Activated CD4-positive, alpha-beta memory T cell treated with anti-CD3 and anti-CD28 coated beads, Interleukin-2, amount 10 ng/mL, durations not matched to agents 7 days and 5 days (primary cell): ENCODE results near the gene SIGLEC12. TPM values are rescaled to one million over a fixed set of nuclear protein-coding genes. Genes with fewer than 3 reads are reported as not detected.

Experiments used
- CTCF ChIA-PET: fragments of 350-600 bp; sonication (Branson Sonifier 250); formaldehyde crosslinking; loops from one replicate; lab custom pipeline; 2021; ENCODE audit warnings: antibody characterized with exemption, inconsistent platforms; lab: Charles Lee
- POLR2A ChIA-PET: fragments of 350-600 bp; sonication (Branson Sonifier 250); formaldehyde crosslinking; loops from one replicate; lab custom pipeline; 2021; ENCODE audit warnings: antibody characterized with exemption; lab: Charles Lee
- DNase-seq: peaks from one replicate; pipeline ENCODE4 v3.0.0-alpha.2; 2020
- H3K27ac Mint-ChIP-seq: one replicate; pipeline ENCODE4 v1.8.0; 2021; ENCODE audit warnings: mild to moderate bottlenecking, mixed read lengths
- H3K27me3 Mint-ChIP-seq: one replicate; pipeline ENCODE4 v1.8.0; 2021; ENCODE audit warnings: mixed read lengths
- H3K36me3 Mint-ChIP-seq: one replicate; pipeline ENCODE4 v1.8.0; 2021; ENCODE audit warnings: low read depth, mixed read lengths
- H3K4me1 Mint-ChIP-seq: one replicate; pipeline ENCODE4 v1.8.0; 2021; ENCODE audit warnings: mixed read lengths
- H3K4me3 Mint-ChIP-seq: one replicate; pipeline ENCODE4 v1.8.0; 2021; ENCODE audit warnings: mild to moderate bottlenecking, mixed read lengths
- H3K9me3 Mint-ChIP-seq: one replicate; pipeline ENCODE4 v1.8.0; 2021; ENCODE audit warnings: mixed read lengths
- total RNA-seq, 2 experiments: library from RNA; stranded (reverse); gene quantifications; one replicate each; pipeline ENCODE4 v1.2.3, GENCODE V29; 2021

SIGLEC12 gene
- total RNA-seq, 2 experiments from 2014 or later: 0.35 to 0.43 TPM

DNA sequence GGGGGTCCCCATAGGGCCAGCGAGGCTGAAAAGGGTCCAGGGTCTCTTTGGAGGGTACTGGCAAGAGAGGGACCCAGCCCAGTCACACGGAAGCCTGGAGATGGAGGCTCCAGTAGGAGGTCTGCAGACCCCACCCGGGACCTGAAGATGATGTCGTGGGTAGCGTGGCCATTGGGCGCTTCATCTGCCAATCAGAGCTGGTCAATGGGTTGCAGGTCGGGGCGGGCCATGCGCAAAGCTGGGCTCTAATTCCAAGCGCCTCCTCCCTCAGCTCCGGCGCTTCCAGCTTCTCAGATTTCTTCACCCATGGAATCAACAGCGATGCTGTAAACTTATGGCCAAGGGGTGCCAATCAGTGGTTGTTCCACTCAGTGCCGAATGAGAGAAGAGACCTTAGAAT is 10.9 kb downstream of the SIGLEC12 start:
- Mint-ChIP-seq H3K36me3 (no peaks in the 10 kb centered on the region), H3K4me1 (no peaks in the 10 kb centered on the region), H3K9me3 (peaks cover 15% of the 10 kb centered on the region), H3K27me3 (peaks cover 16% of the 10 kb centered on the region), H3K4me3 (no peak overlapping the region), H3K27ac (no peak overlapping the region)
- DNase-seq: no peak
- POLR2A ChIA-PET: no interaction called here
- CTCF ChIA-PET: no interaction called here

DNA sequence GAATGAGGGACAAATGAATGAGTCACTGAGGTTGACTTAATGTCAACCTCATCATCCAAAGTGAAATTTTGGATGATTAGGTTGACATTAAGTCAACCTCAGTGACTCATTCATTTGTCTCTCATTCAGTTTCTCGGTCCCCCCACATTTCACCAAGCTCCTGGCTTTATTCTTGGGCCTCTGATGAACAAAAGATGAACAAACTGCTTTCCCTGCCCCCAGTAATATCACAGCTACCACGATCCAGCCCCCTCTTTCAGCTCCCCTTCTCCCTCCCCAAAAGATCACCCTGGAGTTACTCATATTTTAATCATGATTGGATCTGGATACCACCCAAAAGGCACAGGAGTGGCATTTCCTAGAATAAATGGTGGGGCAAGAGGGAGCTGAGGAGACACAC is 12.5 kb downstream of the SIGLEC12 start:
- Mint-ChIP-seq H3K9me3 (peaks cover 15% of the 10 kb centered on the region), H3K4me3 (no peak overlapping the region), H3K27ac (no peak overlapping the region), H3K27me3 (peaks cover 20% of the 10 kb centered on the region), H3K4me1 (no peaks in the 10 kb centered on the region), H3K36me3 (no peaks in the 10 kb centered on the region)
- ChIA-PET POLR2A (no interaction called here), CTCF (no interaction called here)
- DNase-seq: no peak

DNA sequence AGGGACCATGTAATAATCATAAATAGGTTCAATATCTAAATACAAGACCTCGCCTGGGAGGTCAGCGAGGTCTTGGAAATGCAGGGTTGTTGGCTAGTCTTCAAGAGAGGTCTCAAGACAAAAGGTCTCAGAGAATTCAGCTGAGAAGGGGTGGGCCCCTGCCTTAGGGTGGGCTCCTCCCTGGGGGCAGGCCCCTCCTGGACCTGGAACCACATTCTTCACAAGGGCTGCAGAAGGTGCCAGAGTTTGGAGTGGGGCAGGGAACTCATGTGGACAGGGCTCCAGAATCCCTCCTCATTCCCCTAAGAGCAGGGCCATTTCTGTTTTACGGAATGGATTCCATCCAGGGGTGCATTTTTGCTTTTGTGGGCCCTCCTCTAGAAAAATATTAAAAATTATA is 13.1 kb downstream of the SIGLEC12 start:
- no peak for DNase-seq
- H3K9me3 Mint-ChIP-seq: peaks cover 12% of the 10 kb centered on the region
- H3K4me3 Mint-ChIP-seq: no peak overlapping the region
- CTCF ChIA-PET: no interaction called here
- POLR2A ChIA-PET: no interaction called here
- H3K36me3 Mint-ChIP-seq: no peaks in the 10 kb centered on the region
- H3K27me3 Mint-ChIP-seq: peaks cover 16% of the 10 kb centered on the region
- no peaks in the 10 kb centered on the region for H3K4me1 Mint-ChIP-seq
- H3K27ac Mint-ChIP-seq: no peak overlapping the region

DNA sequence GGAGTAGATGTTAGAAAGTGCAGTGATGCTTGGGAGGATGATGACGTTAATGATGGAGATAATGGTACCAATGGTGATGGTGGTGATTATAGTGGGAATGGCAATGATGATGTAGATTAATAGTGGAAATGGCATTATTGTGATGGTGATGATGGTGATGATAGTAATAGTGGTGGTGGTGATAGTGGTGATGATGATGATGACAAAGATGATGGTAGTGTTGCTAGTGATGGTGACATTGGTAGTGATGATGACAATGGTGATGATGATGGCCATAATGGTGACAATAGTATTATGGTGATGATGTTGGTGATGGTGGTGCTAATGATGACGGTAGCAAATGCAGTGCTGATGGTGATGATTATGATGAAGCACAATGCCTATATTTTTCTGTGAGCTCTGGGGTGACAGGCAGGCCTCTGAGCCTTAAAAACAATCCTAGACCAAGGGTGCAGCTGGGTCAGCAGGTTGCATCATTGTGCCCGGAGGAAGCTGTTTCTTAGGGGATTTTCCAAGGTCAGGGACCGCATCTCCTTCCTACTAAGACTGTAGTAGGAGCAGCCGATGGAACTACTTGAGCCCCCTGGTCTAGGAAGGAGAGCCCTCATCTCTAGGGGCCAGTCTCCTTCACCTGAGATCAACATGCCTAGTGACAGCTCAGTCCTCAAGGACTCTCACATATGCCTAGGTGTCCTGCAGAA is 15.5 kb downstream of the SIGLEC12 start:
- no peak overlapping the region for H3K27ac Mint-ChIP-seq
- H3K4me3 Mint-ChIP-seq: no peak overlapping the region
- no peaks in the 10 kb centered on the region for H3K4me1 Mint-ChIP-seq
- DNase-seq: no peak
- H3K36me3 Mint-ChIP-seq: no peaks in the 10 kb centered on the region
- ChIA-PET CTCF (no interaction called here), POLR2A (no interaction called here)
- H3K27me3 Mint-ChIP-seq: peaks cover 9% of the 10 kb centered on the region
- H3K9me3 Mint-ChIP-seq: peaks cover 6% of the 10 kb centered on the region

DNA sequence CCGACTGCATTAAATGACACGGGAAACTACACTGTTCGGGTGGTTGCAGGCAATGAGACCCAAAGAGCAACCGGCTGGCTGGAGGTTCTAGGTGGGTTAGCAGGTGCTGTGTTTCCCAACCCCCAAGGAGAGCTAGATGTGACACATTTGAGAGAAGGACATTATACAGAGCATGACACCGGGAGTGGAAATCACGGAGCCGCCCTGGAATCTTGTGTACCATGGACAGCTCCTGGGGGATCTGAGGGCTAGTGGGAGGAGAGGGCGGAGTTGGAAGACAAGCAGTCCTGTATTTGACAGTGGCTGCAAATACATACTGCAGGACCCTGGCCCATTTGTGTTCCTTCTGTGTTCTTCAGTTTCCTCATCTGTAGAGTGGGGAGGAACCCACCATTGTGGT is 21.0 kb downstream of the SIGLEC12 start:
- Mint-ChIP-seq H3K9me3 (no peaks in the 10 kb centered on the region), H3K27ac (no peak overlapping the region), H3K4me1 (no peaks in the 10 kb centered on the region), H3K36me3 (no peaks in the 10 kb centered on the region), H3K27me3 (peaks cover 15% of the 10 kb centered on the region), H3K4me3 (no peak overlapping the region)
- DNase-seq: no peak
- POLR2A ChIA-PET: no interaction called here
- CTCF ChIA-PET: no interaction called here

DNA sequence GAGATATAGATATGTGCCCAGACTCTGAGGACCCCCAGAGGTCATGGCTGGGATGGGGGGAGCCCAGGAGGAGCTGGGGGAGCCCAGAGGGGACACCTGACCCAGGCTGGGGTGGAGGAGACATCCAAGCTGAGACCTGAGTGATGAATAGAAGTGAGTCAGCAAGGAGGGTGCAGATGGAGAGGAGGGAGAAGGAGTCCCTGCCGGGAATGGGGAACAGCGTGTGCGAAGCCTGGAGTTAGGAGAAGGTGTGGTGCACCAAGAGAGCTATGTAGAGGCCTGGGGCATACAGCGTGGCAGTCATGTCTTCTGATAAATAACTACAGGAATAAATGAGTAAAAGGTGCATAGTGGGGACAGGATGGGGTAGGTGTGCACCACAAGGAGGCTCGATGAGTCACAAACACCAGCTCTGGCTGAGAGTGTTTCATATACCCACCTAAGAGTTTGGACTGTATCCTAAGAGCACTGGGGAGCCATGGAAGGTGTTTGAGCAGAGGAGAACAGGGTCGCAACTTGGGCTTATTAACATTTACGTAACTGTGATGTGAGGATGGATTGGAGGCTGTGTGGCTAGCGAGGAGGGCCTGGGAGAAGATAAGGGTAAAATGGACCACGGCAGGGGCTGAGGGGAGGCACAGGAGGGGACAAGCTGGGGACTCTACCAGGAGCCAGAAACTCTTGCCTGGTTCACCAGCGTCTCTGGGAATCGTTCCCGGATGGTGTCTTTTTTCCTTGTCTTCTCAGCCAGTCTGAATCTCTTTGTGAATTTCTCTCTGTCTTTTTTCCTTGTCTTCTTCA is 21.9 kb downstream of the SIGLEC12 start:
- DNase-seq: no peak
- H3K27me3 Mint-ChIP-seq: peaks cover 11% of the 10 kb centered on the region
- ChIA-PET POLR2A (no interaction called here), CTCF (no interaction called here)
- H3K9me3 Mint-ChIP-seq: no peaks in the 10 kb centered on the region
- H3K4me1 Mint-ChIP-seq: no peaks in the 10 kb centered on the region
- H3K36me3 Mint-ChIP-seq: no peaks in the 10 kb centered on the region
- H3K27ac Mint-ChIP-seq: no peak overlapping the region
- no peak overlapping the region for H3K4me3 Mint-ChIP-seq

DNA sequence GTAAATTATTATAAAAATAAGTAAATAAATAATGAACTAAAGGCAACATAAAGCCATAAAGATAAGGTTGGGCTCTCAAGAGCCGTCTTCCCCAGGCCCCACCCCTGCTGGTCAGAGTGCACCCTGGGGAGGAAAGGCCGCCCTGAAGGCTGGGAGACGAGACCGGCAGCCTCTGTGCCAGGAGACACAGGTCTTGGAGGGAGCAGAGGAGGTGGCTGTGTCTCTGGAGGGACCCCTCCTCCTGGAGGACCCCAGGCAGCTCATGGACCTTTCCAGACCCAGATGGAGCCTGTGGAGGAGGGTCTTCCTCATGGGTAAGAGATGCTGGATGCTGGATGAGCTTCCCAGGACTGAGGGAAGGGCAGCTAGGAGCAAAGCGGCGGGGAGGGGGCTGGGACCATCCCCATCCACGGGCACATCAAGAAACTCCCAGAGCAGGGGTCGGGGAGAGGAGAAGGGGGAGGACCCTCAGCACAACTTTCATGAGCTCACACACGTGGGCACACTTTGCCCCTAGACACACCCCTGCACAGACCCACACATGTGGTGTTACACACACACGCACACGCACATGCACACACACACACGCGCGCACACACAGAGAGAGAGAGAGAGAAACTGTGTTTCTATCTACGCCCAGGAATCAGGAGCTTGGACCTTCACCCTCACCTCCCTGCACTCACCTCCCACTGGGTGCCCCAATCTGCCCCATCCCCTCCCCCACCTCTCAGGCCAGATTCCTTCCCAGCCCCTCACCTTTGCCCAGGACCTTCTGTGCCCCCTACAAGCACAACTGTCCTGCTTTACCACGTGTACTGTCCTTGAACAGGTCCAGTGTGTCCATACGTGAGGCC is 23.0 kb downstream of the SIGLEC12 start, which contains the start of gene CEACAM18:
Gene CEACAM18 (plus strand): TSS at position 159 of the 854 bp plus-strand sequence.
- POLR2A ChIA-PET: no interaction called here
- no peaks in the 10 kb centered on the region for H3K4me1 Mint-ChIP-seq
- H3K27ac Mint-ChIP-seq: no peak within 1 kb of the TSS
- no peaks in the 10 kb centered on the region for H3K36me3 Mint-ChIP-seq
- peaks cover 11% of the 10 kb centered on the region for H3K27me3 Mint-ChIP-seq
- no peak for DNase-seq
- no peak within 1 kb of the TSS for H3K4me3 Mint-ChIP-seq
- CTCF ChIA-PET: no interaction called here
- H3K9me3 Mint-ChIP-seq: no peaks in the 10 kb centered on the region

DNA sequence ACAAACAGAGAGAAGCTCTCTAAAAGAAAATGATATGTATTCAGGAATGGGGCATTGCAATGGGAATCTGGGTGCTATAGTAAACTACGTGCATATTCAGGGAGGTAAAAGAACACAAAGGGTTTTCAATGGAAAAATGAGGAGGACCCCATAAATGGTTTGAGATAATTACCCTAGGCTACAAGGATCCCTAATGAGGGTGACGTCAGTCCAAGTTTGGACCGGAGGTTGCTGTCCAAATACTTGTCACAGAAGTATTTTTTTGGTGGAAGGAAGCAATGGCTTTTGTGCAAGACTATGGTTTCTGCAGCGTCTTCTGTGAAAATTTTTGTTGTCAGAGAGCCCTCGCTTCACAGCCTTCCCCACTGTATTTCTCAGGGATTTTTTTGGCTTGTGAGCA is 24.3 kb downstream of the SIGLEC12 start:
- POLR2A ChIA-PET: no interaction called here
- Mint-ChIP-seq H3K27ac (no peak overlapping the region), H3K4me1 (peaks cover 5% of the 10 kb centered on the region), H3K36me3 (no peaks in the 10 kb centered on the region), H3K4me3 (no peak overlapping the region), H3K9me3 (no peaks in the 10 kb centered on the region), H3K27me3 (peaks cover 13% of the 10 kb centered on the region)
- no peak for DNase-seq
- CTCF ChIA-PET: interaction anchor here (0.6 kb wide), 1 partner anchor 69 kb away, joined by 3 read pairs; no protein-coding TSS in a partner anchor

DNA sequence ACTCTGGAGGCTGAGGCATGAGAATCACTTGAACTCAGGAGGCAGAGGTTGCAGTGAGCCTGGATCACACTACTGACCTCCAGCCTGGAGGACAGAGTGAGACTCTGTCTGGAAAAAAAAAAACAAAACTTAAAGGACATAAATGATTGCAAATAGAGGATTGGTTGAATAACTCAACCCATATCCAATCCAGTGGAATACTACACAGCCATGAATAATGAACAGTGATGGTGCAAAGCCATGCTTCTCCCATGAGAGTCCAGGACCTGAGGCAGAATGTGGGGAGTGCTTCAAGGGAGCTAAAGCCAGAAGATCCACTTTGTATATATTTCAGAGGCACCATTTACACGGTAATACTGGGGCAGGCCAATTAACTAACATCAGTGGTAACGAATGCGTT is 25.4 kb downstream of the SIGLEC12 start:
- CTCF ChIA-PET: interaction anchor here (0.7 to 3.9 kb wide), 4 partner anchors 9 to 183 kb away, joined by 3 to 66 read pairs (median 26); no protein-coding TSS in a partner anchor
- Mint-ChIP-seq H3K4me1 (peaks cover 5% of the 10 kb centered on the region), H3K36me3 (no peaks in the 10 kb centered on the region), H3K27ac (no peak overlapping the region), H3K9me3 (no peaks in the 10 kb centered on the region), H3K27me3 (peaks cover 13% of the 10 kb centered on the region), H3K4me3 (no peak overlapping the region)
- POLR2A ChIA-PET: no interaction called here
- no peak for DNase-seq

DNA sequence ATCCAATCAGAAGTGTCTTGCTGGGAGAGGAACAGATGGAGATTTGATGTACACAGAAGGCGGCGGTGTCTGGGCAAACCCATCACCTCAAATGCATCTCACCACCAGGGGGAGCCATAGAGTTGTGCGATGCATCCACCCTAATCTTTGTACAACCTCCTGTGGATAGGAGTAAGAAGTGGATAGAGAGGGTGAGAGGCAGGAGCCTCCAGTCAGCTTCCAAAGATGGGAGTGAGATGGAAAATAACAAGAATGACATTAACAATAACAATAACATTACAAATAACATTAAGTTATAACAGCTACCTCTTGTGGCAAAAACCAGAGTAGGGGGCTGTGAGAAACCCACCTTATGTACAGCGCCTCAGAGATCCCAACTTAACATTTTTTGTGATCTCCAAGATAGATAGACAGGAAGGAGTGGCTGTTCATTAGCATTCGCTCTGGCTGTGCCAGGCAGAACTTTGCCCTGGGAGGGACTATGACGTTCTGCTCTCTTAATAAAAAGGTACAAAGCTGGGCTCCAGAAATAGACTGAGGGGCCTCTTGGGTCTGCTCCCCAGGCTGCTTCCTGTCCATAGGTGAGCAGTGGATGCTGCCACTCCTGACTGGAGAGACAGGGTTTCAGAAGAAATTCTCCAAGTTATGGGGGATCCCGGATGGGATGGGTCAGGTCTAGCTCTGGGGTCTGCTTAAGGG is 28.4 kb downstream of the SIGLEC12 start:
- POLR2A ChIA-PET: no interaction called here
- Mint-ChIP-seq H3K4me3 (no peak overlapping the region), H3K27ac (no peak overlapping the region)

DNA sequence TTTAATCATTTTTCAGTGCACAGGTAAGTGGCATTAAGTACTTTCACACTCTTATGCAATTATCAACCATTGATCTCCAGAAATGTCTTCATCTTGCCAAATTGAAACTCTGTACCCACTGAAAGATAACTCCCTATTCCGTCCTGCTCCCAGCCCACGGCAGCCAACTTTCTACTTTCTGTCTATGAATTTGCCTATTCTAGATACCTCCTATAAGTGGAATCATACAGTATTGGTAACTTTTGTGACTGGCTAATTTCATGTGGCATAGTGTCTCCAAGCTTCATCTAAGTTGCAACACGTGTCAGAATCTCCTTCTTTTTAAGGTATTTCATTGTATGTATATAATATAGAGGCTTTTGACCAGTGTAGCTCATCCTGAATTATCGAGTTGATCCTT is 29.0 kb downstream of the SIGLEC12 start:
- H3K4me1 Mint-ChIP-seq: peaks cover 19% of the 10 kb centered on the region
- H3K9me3 Mint-ChIP-seq: no peaks in the 10 kb centered on the region
- H3K27ac Mint-ChIP-seq: no peak overlapping the region
- POLR2A ChIA-PET: no interaction called here
- H3K36me3 Mint-ChIP-seq: no peaks in the 10 kb centered on the region
- no peak for DNase-seq
- CTCF ChIA-PET: interaction anchor here (0.7 to 3.9 kb wide), 16 partner anchors 12 to 305 kb away, joined by 3 to 66 read pairs (median 5); no protein-coding TSS in a partner anchor
- H3K27me3 Mint-ChIP-seq: peaks cover 8% of the 10 kb centered on the region
- no peak overlapping the region for H3K4me3 Mint-ChIP-seq

More for the DNA sequence above, 28.4 kb downstream of the SIGLEC12 start:
- Mint-ChIP-seq H3K4me1 (peaks cover 13% of the 10 kb centered on the region), H3K36me3 (no peaks in the 10 kb centered on the region), H3K9me3 (no peaks in the 10 kb centered on the region), H3K27me3 (peaks cover 8% of the 10 kb centered on the region)
- CTCF ChIA-PET: interaction anchor here (0.7 to 3.9 kb wide), 19 partner anchors 9 to 304 kb away, joined by 3 to 66 read pairs (median 5); no protein-coding TSS in a partner anchor
- peak; percentile 82 for DNase-seq

DNA sequence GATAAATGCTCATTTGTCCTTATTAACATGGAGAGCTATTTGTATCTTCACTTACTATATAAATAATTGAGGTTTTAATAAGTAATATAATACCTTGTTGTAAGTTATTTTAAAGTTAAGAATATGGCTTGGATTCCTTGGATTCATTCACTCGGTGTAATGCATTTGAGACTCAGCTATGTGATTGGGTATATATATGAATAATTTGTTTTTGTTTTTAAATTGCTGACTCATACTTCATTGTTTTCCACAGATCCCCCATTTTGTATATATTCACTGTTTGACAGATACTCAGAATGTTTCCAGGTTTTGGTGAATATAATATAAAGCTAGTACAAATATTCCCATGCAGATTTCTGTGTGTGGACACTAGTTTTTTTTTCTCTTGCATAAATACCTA is 30.1 kb downstream of the SIGLEC12 start:
- DNase-seq: no peak
- ChIA-PET POLR2A (no interaction called here), CTCF (interaction anchor here (0.5 to 1.4 kb wide), 7 partner anchors 9 to 186 kb away, joined by 3 to 9 read pairs (median 3); no protein-coding TSS in a partner anchor)
- Mint-ChIP-seq H3K4me3 (no peak overlapping the region), H3K27me3 (peaks cover 11% of the 10 kb centered on the region), H3K36me3 (no peaks in the 10 kb centered on the region), H3K9me3 (no peaks in the 10 kb centered on the region), H3K27ac (no peak overlapping the region), H3K4me1 (peaks cover 26% of the 10 kb centered on the region)
